GOT3 (cell line): ENCODE results near the gene RNF213.
"Not testable (repeated sequence)": the region's sequence is repeated elsewhere in the genome, so short reads cannot be mapped to it uniquely, and the experiment has no call there.

Source experiments
- DNase-seq: peaks from one replicate; lab custom pipeline; 2025; ENCODE audit warnings: mixed read lengths; lab: John Stamatoyannopoulos, UW

The RNF213 gene

DNA sequence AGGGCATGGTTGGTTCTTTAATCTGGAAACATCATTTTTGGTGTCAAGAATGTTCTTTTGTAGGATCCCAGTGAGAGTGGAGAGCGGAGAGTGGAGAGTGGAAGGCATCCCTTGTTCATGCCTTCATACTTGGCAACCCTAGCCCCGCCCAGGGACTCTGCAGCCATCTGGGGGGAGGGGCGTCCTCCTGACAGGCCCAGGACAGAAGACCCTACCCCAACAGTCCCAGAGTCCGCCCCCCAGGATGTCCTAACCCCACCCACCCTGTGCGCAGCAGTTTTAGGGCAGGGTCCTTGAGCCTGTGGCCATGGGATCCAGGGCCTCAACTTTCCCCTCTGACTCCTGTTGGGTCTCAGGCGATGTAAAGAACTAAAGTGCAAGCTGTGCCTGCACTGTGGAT, 36.0 kb upstream of the RNF213 start:
- no peak for DNase-seq

DNA sequence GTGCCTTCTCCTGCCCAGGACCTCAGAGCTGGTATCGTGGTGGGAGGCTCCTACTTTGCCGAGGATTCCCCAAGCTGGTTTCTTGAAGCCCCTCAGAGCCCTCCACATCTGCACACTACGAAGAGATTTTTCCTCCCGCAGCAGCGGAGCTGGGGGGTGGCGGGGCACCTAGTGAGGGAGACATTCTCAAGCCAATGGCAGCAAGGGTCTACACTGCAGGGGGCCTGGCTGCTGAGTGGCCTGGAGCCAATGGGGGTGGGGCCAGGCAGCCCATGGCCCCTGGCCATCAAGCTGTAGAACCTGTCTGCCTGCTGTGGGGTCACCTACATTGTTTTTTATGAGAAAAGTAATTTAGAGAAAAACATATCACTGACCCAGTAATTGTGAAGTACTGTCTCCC, 35.4 kb upstream of the RNF213 start:
- no peak for DNase-seq

DNA sequence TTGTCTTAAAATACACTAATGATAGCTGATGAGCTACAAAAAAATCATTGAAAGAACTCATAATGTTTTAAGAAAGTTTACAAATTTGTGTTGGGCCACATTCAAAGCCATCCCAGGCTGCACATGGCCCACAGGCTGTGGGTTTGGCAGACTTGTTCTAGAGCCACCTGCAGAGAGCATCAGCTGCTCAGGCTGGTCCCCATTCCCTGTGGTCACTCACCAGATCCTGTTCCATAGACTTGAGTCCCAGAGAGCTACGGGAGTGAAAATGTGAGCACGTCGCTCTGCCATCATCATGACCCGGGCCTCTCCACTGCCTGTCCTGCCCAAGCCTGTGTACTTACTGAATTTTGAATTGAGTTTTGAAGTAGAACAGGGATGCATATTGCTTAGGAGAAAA, 33.5 kb upstream of the RNF213 start:
- DNase-seq, result no peak

DNA sequence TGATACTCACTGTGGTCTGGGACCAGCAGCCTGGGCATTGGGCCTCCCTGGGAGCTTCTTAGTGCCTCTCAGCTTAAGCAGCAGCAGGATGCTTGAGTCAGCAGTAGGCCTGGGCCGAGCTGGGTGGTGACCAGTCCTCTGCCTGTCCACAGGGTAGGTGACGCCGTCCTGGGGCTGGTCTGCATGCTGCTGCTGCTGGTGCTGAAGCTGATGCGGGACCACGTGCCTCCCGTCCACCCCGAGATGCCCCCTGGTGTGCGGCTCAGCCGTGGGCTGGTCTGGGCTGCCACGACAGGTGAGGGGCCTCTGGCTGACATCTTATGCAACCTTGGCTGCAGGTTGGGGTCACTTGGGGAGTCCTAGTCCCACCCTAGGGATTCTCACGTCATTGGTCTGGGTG, 33.0 kb upstream of the RNF213 start:
- no peak for DNase-seq

DNA sequence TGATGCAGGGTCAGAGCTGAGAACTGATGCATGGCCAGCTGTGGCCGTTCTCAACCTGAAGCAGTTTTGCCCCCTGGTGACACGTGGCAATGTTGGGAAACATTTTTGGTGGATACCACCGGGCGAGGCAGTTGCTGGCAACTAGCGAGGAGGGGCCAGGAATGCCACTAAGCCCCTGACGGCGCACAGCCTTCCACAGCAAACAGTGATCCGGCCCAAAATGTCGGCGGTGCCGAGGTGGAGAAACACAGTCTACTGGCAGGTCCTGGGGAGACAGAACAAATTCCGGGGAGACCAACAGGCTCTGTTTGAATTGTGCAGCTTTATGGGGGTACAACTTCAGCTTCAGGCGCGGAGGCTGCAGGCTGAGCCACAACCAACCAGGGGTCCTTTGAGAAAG, 32.2 kb upstream of the RNF213 start:
- DNase-seq, result no peak

DNA sequence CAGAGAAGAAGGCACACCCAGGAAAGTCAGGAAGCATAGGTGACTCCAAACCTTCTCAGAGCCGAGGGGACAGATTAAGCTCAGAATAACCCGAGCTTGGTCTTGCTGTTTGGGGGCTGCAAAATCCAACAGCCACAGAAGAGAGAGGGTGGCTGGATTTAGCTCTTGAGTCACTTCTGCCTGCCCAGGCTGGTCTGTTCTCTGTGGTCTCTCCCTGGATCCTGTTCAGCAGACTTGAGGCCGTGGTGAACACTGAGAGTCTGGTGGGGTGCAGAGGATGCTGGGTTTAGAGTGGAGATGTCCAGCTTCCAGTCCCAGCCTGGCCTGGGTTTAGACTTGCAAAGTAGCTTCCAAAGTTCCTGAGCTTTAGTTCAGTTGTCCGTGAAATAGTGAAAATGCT, 31.6 kb upstream of the RNF213 start:
- DNase-seq, result no peak

DNA sequence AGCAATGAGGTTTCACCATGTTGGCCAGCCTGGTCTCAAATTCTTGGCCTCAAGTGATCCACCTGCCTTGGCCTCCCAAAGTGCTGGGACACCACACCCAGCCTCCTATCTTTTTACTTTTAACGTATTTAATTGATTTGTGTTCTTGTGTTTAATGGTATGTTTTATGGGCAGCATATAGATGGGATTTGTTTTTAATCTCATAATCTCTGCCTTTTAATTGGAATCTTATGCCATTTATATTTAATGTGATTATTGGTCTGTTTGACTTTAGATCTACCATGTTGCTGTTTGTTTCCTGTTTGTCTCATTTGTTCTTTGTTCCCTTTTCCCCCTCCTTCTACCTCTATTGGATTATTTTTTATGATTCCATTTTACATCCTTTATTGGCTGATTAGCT, 28.2 kb upstream of the RNF213 start:
- no peak for DNase-seq

DNA sequence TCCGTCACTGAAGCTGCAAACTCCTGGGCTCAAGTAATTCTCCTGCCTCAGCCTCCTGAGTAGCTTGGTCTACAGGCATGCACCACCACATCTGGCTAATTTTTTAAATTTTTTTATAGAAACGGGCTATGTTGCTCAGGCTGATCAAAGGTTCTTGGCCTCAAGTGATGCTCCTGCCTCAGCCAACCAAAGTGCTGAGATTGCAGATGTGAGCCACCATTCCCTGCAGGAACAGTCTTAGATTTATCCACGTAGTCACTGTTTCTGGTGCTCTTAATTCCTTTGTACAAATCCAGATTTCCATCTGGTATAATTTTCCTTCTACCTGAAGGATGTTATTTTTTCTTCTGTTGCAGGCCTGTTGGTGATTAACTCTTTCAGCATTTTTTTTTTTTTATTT, 27.4 kb upstream of the RNF213 start:
- DNase-seq, result no peak

DNA sequence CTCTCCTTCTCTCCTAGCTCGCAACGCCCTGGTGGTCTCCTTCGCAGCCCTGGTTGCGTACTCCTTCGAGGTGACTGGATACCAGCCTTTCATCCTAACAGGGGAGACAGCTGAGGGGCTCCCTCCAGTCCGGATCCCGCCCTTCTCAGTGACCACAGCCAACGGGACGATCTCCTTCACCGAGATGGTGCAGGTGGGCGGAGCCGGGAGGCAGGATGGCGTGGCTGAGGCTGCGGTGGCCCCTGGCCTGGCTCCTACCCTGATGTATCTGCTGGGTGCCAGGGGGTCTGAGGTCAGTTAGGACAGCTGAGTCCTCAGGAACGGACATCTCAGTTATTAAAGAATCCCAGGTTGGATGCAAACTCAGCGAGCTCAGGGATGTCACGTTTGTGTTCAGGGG, 23.7 kb upstream of the RNF213 start:
- DNase-seq, result no peak

DNA sequence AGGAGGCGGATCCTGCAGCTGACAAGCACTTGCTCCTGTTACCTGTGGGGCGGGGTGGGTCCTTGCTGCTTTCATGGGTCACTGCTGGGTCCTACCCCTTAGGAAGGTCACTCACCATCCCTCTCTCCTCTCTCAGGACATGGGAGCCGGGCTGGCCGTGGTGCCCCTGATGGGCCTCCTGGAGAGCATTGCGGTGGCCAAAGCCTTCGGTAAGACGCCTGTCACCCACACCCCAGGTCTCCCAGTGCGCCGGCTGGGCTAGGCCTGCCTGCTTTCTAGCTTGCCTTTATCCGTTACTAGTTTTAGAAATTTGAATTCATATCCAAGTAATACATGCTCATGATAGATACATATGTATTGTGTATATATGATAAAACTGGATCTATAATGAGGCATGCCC, 23.3 kb upstream of the RNF213 start:
- DNase-seq, result no peak

DNA sequence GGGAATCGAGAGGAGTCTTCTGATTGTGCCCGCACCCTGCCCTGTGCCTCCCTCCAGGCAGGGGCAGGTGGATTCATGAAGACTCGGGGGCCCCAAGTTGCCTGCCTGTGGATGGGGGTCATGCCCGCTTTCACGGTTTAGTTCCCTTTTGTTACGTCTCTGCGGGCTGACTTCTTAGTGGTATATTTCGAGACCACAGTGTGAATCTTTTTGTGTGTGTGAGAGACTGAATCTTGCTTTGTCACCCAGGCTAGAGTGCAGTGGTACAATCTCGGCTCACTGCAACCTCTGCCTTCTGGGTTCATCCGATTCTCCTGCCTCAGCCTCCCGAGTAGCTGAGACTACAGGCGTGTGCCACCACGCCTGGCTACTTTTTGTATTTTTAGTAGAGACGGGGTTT, 18.1 kb upstream of the RNF213 start:
- DNase-seq, result no peak

DNA sequence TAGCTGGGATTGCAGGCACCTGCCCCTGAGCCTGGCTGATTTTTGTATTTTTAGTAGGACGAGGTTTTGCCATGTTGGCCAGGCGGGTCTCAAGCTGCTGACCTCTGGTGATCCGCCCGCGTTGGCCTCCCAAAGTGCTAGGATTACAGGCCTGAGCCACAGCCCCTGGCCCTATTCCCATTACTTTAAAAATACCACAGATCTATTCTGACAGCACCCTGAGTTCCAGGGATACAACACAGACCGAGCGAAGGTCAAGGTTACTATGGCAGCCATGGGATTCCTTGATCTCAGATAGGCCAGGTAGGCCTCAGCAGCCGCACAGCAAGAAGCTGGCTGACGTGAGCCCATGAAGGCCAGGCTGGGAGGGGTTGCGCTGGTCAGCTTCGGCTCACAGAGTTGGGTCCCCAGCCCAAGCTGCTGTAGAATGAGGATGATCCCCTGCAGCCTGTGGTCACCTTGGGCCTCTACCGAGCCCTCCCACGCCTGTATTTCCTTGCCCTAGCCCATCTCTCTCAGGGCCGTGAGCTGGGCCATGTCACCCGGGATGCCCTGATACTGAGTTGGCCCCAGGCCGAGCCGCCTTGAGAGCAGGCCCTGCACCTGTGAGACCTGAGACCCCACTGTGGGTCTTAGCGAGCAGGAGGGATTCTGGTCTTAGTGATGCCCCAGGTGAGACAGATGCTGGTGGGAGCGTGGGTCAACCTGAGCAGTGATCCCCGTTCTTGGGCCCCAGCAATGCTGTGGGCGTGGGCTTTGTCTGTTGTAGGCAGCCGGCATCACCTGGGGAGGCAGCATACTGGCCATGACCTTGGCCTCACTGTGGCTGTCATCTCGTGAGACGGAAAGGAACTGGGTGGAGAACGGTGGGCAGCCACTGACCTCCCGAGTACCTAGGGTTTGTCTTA, 16.9 kb upstream of the RNF213 start:
- DNase-seq, result no peak

DNA sequence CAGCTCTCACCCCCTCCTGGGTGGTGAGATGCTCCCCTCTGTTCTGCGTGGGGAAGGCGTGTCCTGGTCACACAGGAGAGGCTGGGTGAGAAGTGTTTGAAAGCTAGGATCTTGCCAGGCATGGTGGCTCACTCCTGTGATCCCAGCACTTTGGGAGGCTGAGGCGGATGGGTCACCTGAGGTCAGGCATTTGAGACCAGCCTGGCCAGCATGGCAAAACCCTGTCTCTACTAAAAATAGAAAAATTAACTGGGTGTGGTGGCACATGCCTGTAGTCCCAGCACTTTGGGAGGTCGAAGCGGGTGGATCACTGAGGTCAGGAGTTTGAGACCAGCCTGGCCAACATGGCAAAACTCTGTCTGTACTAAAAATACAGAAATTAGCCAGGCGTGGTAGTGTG, 16.2 kb upstream of the RNF213 start:
- DNase-seq, result not testable (repeated sequence)

DNA sequence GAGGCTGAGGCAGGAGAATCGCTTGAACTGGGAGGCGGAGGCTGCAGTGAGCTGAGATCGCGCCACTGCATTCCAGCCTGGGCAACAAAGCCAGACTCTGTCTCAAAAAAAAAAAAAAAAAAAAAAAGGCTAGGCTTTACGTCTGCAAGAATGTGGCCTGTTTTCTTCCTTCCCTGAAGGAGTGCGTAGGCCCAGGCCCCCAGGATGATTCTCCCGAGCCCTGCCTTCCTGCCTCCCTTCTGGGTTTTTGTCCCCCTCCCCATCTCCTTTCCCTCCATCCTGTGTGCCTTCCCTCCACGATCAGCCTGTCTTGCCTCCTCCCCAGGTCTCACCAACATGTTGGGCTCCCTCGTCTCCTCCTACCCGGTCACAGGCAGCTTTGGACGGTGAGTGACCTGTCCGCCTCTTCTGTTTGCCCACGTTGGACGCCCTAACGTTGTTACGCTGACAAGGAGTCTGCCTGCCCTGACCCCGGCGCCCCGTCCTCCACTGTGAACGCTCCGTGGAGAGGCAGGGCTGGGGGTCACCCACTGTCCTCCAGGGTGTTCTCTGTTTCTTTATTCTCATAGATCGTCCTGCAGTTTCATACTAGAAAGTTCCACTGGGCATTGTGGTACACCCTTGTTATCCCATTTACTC, 15.7 kb upstream of the RNF213 start:
- no peak for DNase-seq

DNA sequence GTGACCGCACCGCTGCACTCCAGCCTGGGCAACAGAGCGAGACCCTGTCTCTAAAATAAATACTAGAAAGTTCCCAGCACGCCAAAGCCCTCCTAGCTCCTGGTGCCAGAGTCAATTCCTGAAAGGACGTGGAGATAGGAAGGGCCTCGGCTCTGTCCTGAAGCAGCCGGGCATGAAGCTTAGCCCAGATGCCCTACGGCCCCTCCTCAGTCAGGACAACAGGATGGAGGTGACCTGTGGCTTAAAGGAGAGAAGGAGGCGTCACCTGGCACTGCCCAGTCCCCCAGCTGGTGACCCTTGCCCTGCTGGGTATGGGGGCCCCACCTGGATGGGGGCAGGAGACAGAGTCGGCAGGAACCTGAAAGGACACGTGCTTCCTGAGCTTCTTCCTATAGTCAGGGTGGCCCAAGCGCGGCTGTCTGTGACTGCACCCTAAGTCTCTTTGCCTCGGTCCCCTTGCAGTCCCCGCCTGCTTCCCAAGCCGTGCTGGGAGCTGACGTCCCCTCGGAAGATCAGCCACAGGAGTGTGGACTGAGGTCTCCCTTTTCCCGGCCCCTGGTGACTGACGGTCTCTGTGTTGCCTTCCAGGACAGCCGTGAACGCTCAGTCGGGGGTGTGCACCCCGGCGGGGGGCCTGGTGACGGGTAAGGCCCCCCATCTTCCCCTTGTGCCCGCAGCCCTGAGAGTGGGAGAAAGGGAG, 14.9 kb upstream of the RNF213 start:
- DNase-seq, result no peak

DNA sequence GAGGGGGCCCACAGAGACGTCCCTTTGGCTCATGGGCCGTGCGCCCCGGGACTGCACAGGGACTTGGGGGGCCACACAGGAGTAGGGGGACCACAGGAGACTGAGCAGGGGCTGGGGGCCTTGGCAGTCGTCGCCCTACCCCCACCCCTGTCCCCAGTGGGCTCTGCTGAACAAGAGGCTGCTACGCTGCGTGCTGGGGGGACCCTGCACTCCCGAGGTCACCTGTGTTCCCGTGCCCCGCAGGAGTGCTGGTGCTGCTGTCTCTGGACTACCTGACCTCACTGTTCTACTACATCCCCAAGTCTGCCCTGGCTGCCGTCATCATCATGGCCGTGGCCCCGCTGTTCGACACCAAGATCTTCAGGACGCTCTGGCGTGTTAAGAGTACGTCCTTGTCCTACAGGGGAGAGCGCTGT, 14.4 kb upstream of the RNF213 start:
- DNase-seq, result no peak

DNA sequence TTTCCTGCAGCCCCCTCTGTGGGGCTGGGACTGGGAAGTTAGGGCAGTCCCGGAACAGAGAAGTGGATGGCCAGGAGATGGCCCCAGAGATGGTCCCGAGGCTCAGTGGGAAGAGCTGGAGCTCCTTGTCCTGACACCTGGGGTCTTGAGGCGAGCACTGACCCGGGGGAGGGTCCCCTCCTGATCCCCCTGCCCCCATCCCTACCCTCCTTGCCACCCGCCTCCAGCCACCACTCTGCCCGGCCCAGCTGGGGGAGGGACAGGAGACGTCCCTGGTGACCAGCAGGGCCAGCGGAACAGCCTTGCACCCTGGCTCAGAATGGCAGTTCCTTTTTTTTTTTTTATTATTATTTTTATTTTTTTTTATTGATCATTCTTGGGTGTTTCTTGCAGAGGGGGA, 13.9 kb upstream of the RNF213 start:
- DNase-seq, result no peak

DNA sequence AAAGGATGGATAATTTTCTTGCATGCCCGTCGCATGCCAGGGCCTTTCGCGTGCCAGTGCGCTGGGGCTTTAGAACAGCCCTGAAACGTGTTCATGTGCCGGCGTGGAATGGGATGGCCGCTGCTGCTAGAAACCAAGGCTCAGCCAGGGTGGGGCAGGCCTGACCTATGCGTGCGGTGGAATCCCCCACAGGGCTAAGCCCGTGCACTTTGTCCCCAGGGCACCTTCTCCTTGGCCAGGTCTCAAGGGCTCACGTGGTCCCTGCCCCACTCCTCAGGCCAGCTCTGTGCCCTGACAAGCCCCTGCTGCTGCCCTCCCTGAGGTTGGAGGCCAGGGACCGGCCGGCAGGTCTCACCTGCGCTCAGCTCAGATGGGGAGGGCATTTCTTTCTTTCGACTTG, 13.1 kb upstream of the RNF213 start:
- no peak for DNase-seq

DNA sequence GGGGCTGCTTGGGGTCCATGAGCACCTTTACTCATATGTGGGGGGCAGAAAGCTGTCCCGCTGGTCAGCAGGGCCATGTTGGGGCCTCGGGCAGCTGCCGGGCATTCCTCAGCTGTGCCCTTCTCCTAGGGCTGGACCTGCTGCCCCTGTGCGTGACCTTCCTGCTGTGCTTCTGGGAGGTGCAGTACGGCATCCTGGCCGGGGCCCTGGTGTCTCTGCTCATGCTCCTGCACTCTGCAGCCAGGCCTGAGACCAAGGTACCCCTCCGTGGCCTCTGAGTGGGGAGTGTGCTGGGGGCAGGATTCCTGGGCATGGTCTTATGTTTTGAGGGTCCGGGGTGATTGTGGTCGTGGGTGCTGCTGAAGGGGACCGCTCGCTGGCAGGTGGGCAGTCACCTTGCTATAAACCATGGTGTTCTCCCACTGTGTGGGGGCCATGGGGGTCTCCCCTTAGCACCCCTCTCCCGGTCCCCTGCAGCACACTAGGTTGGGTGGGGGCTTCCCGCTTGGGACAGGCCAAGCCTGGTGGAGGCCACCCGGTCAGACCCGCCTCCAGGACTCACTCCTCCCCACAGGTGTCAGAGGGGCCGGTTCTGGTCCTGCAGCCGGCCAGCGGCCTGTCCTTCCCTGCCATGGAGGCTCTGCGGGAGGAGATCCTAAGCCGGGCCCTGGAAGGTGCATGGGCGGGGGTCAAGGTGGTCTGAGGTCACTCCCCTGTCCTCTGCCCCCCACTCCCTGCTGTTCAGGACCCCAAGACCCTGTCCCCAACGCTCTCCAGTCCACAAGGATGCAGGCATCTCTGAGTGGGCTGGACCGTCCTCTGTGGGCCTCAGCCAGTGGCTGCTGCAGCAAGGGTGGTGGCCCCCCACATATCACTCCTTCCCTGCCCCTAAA, 12.4 kb upstream of the RNF213 start:
- DNase-seq, result no peak

DNA sequence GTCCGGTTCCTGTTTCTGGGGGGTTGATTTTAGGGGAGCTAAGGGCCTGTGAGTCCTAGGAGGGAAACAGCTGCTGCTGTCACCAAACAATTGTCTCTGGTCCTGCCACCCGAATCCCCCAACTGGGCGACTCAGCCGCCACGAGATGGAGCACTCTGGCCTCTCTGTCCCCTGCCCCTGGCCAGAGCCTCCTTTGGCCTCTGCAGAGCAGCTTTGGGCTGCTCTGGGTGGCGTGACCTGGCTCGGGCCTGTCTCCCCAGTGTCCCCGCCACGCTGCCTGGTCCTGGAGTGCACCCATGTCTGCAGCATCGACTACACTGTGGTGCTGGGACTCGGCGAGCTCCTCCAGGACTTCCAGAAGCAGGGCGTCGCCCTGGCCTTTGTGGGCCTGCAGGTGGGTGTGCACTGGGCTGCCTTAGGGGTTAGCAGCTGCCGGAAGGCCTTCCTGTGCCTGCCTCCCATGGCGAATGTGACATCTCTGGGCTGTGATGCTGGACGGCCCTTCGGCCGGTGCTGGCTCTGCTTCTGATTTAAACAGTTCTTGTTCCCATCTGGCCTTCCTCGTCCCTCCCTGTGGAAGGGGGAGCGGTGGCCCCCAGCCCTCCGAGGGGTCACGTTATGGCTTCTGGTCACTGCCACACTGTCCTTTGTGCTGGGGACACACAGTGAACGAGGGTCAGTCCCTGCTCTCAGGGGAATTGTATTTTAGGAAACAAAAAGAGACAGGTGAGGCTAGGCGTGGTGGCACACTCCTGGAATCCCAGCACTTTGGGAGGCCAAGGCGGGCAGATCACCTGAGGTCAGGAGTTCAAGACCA, 11.6 kb upstream of the RNF213 start:
- no peak for DNase-seq

DNA sequence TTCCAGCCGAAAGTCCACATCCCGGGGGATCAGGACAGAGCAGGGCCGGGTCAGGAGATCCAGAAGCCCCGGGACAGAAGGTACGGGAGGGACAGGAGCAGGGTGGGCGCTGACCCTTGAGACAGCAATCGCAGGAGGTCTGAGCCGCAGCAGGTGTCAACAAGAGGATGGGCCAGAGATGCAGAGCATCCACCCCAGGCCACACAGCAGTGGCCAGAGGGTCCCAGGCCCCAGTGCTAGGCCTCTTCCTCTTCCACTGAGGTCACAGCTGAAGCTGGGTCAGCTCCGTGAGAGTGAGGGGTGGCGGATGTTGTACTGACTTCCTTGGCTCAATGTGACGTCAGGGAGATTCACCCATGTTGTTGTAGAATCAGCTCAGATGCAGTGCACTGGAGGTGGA, 8.7 kb upstream of the RNF213 start:
- no peak for DNase-seq
